SK-N-SH treated with all-trans-retinoic acid at 6 μM for 48 hours (cell line): ENCODE data around the gene ZP1.

ENCODE experiments used
- ATAC-seq: fragments of 200-7000 bp; cut with Tn5 transposase; 3 replicates; pipeline ENCODE4 v1.9.1; 2020; ENCODE audit warnings: mild to moderate bottlenecking, moderate library complexity
- ARNTL ChIP-seq: fragments of 450-650 bp; formaldehyde crosslinking; IDR thresholded peaks from 2 replicates; pipeline ENCODE4 v1.5.0; 2020; ENCODE audit warnings: low read depth, mild to moderate bottlenecking, moderate library complexity, borderline replicate concordance
- BACH2 ChIP-seq: fragments of 250-450 bp; sonication (Bioruptor Pico); IDR thresholded peaks from 2 replicates; pipeline ENCODE4 v1.9.0; 2021; ENCODE audit warnings: mild to moderate bottlenecking, borderline replicate concordance
- CSDC2 ChIP-seq: fragments of 250-450 bp; sonication (Bioruptor Pico); IDR thresholded peaks from 2 replicates; pipeline ENCODE4 v1.5.0; 2020; ENCODE audit warnings: mild to moderate bottlenecking, moderate library complexity
- ESRRG ChIP-seq: fragments of 250-450 bp; sonication (Bioruptor Pico); IDR thresholded peaks from 2 replicates; pipeline ENCODE4 v1.6.1; 2021; ENCODE audit warnings: mild to moderate bottlenecking
- GLIS3 ChIP-seq: fragments of 250-450 bp; sonication (Bioruptor Pico); IDR thresholded peaks from 2 replicates; pipeline ENCODE4 v1.5.0; 2020; ENCODE audit warnings: mild to moderate bottlenecking, moderate library complexity
- ISL1 ChIP-seq: fragments of 250-450 bp; sonication (Bioruptor Pico); IDR thresholded peaks from 2 replicates; pipeline ENCODE4 v2.1.2; 2022; ENCODE audit warnings: mild to moderate bottlenecking, moderate library complexity
- OSR1 ChIP-seq: fragments of 250-450 bp; sonication (Bioruptor Pico); IDR thresholded peaks from 2 replicates; pipeline ENCODE4 v1.8.0; 2022; ENCODE audit warnings: moderate library complexity, mild to moderate bottlenecking, inconsistent platforms
- PATZ1 ChIP-seq: fragments of 250-450 bp; sonication (Bioruptor Pico); IDR thresholded peaks from 2 replicates; pipeline ENCODE4 v1.8.0; 2020; ENCODE audit warnings: mild to moderate bottlenecking, moderate library complexity, borderline replicate concordance
- RARB ChIP-seq: fragments of 250-450 bp; sonication (Bioruptor Pico); IDR thresholded peaks from 2 replicates; pipeline ENCODE4 v1.8.0; 2021; ENCODE audit warnings: mild to moderate bottlenecking, moderate library complexity
- SNAI2 ChIP-seq: fragments of 250-450 bp; sonication (Bioruptor Pico); IDR thresholded peaks from 2 replicates; pipeline ENCODE4 v1.5.0; 2020; ENCODE audit warnings: mild to moderate bottlenecking, moderate library complexity
- TCF4 ChIP-seq: fragments of 250-450 bp; sonication (Bioruptor Pico); IDR thresholded peaks from 2 replicates; pipeline ENCODE4 v1.8.0; 2021; ENCODE audit warnings: mild to moderate bottlenecking, moderate library complexity, borderline replicate concordance
- TOX ChIP-seq: fragments of 250-450 bp; sonication (Bioruptor Pico); IDR thresholded peaks from 2 replicates; pipeline ENCODE4 v1.8.0; 2021; ENCODE audit warnings: mild to moderate bottlenecking, moderate library complexity, borderline replicate concordance
- TSHZ2 ChIP-seq: fragments of 250-450 bp; sonication (Bioruptor Pico); IDR thresholded peaks from 2 replicates; pipeline ENCODE4 v1.5.0; 2020; ENCODE audit warnings: mild to moderate bottlenecking, moderate library complexity
- ZFP3 ChIP-seq: fragments of 250-450 bp; sonication (Bioruptor Pico); IDR thresholded peaks from 2 replicates; pipeline ENCODE4 v1.5.0; 2020; ENCODE audit warnings: mild to moderate bottlenecking, moderate library complexity
- ZFP30 ChIP-seq: fragments of 450-650 bp; formaldehyde crosslinking; IDR thresholded peaks from 2 replicates; pipeline ENCODE4 v1.5.0; 2022; ENCODE audit warnings: mild to moderate bottlenecking, moderate library complexity
- ZNF565 ChIP-seq: fragments of 450-650 bp; formaldehyde crosslinking; conservative IDR thresholded peaks from 2 replicates; pipeline ENCODE4 v1.5.0; 2020; ENCODE audit warnings: low read depth, mild to moderate bottlenecking, moderate library complexity
- ZNF8 ChIP-seq: fragments of 450-650 bp; formaldehyde crosslinking; IDR thresholded peaks from 2 replicates; pipeline ENCODE4 v1.5.0; 2020; ENCODE audit warnings: mild to moderate bottlenecking, moderate library complexity
- TF ChIP-seq, protein P1 (sequence below): fragments of 250-450 bp; sonication (Bioruptor Pico); IDR thresholded peaks from 2 replicates; pipeline ENCODE4 v1.5.1; 2021; ENCODE audit warnings: mild to moderate bottlenecking, moderate library complexity
- TF ChIP-seq, protein P2 (sequence below): fragments of 250-450 bp; sonication (Bioruptor Pico); IDR thresholded peaks from 2 replicates; pipeline ENCODE4 v1.8.0; 2021; ENCODE audit warnings: low read depth, mild to moderate bottlenecking, moderate library complexity, borderline replicate concordance

ZP1 gene

GRCh38 chr11:60852982-60853950 is 14.1 kb upstream of the ZP1 start:
- ATAC-seq, result no peak
- TF ChIP-seq ZNF565 (no peak), PATZ1 (CRISPR knock-in tag) (no peak), RARB (CRISPR knock-in tag) (no peak), CSDC2 (no peak)
- TF ChIP-seq, all 23 proteins: peak for 0

DNA sequence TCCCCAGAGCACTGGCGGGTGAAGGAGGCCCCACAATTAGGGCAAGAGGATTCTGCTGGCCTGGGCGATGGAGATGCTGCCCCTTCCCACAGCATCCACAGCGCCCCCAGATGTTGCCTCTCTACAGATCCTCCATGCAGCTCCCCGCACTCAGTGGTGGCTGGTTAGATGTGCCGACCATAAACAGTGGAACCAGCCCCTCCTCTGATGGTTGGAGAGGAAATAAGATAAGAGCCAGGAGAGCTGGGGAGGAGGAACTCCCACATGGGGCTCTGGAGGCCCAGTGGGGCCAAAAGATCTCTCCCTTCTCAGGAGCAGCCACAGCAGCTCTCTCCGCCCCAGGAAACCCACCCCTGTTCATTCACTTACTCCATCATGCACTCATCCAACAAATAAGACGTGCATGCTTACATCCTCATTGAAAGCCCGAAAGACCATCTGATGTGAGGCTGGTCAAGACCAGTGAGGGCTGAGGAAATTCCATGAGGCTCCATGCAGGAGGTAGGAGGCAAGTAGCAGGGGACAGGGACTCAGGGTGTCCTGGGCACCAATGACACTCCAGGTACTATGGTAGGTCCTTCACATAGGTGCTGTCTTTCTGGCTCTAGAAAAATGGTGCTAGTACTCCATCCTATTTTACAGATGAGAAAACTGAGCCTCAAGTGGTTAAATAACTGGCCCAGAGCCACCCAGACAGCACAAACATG is 13.0 kb upstream of the ZP1 start:
- TF ChIP-seq, protein P1, sequence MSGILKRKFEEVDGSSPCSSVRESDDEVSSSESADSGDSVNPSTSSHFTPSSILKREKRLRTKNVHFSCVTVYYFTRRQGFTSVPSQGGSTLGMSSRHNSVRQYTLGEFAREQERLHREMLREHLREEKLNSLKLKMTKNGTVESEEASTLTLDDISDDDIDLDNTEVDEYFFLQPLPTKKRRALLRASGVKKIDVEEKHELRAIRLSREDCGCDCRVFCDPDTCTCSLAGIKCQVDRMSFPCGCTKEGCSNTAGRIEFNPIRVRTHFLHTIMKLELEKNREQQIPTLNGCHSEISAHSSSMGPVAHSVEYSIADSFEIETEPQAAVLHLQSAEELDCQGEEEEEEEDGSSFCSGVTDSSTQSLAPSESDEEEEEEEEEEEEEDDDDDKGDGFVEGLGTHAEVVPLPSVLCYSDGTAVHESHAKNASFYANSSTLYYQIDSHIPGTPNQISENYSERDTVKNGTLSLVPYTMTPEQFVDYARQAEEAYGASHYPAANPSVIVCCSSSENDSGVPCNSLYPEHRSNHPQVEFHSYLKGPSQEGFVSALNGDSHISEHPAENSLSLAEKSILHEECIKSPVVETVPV (CRISPR knock-in tag), result no peak
- no peak for TF ChIP-seq PATZ1 (CRISPR knock-in tag)
- no peak for TF ChIP-seq TOX
- no peak for TF ChIP-seq CSDC2
- no peak for TF ChIP-seq GLIS3 (CRISPR knock-in tag)
- TF ChIP-seq, protein P2, sequence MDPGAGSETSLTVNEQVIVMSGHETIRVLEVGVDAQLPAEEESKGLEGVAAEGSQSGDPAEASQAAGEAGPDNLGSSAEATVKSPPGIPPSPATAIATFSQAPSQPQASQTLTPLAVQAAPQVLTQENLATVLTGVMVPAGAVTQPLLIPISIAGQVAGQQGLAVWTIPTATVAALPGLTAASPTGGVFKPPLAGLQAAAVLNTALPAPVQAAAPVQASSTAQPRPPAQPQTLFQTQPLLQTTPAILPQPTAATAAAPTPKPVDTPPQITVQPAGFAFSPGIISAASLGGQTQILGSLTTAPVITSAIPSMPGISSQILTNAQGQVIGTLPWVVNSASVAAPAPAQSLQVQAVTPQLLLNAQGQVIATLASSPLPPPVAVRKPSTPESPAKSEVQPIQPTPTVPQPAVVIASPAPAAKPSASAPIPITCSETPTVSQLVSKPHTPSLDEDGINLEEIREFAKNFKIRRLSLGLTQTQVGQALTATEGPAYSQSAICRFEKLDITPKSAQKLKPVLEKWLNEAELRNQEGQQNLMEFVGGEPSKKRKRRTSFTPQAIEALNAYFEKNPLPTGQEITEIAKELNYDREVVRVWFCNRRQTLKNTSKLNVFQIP (CRISPR knock-in tag), result no peak
- TF ChIP-seq RARB (CRISPR knock-in tag), result no peak
- TF ChIP-seq SNAI2 (CRISPR knock-in tag), result no peak
- no peak for TF ChIP-seq OSR1 (CRISPR knock-in tag)
- no peak for TF ChIP-seq ZNF565
- TF ChIP-seq ZNF8, result no peak
- TF ChIP-seq ZFP3 (CRISPR knock-in tag), result no peak
- no peak for TF ChIP-seq BACH2 (CRISPR knock-in tag)
- TF ChIP-seq ZFP30, result no peak
- TF ChIP-seq TCF4, result no peak
- TF ChIP-seq TSHZ2, result no peak
- TF ChIP-seq ISL1 (CRISPR knock-in tag), result no peak
- TF ChIP-seq ESRRG (CRISPR knock-in tag), result no peak
- no peak for TF ChIP-seq ARNTL

More for the DNA sequence above, 13.0 kb upstream of the ZP1 start:
- ATAC-seq, result no peak
